GM21619 (cell line): Measurements from ENCODE around the gene PTGIS.

Experiments
- ATAC-seq: cut with Tn5 transposase; IDR thresholded peaks from one replicate; pipeline ENCODE4 v1.9.1; 2021; ENCODE audit not compliant: unreplicated experiment

Gene PTGIS

DNA sequence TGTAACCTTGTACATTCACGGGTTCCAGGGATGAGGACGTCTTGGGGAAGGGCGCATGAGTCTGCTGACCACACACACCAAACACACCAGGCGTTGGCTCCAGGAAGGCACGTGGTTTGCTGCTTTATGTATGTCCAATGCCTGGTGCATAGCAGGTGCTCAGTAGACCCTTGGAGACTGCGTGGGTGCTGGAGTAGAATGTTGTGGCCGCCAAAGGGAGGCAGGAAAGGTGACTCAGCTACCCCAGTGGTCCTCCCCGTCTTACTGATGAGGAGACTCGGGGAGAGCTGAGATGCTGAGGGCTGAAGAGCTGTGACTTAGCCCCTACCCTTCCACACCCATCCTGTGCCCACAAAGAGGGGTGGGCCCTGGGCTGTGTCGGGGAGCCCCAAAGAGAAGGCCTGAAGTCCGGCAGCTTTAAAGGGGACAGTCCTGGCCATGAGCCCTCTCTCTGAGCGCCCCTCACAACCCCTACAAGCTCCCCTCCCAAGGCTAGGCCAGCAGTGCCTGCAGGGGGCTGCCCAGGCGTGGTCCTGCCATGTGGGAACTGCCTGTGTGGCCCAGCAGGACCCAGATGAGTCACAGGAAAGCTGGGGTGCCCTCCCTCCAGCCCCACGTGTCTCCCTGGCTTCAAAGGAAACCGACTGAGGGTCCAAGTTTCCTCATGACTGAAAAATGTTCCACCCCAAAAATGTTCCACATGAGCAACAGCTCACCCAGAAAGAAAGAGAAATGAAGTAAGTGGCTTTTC, 28.0 kb upstream of the PTGIS start:
- no peak for ATAC-seq

GRCh38 chr20:49595346-49595745, 27.4 kb upstream of the PTGIS start:
- no peak for ATAC-seq

DNA sequence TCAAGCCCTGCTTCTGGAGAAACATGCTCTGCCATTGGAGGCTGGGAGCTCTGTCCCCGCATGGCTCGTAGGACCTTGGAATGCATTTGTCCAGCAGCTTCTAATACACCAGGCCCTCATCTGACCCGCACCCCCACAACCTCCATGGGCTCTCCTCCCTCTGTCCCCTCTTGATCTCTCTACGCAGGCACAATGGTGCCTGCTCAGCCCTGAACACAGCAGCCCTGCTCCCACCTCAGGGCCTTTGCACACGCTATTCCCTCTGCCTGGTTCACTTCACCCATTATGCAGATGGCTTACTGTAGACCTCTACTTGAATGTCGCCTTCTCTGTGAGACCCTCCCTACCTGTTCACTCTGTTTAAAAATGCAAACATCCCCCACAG, 27.0 kb upstream of the PTGIS start:
- no peak for ATAC-seq

- ATAC-seq = no peak
These were observed 26.4 kb upstream of the PTGIS start for GRCh38 chr20:49594143-49594930.

DNA sequence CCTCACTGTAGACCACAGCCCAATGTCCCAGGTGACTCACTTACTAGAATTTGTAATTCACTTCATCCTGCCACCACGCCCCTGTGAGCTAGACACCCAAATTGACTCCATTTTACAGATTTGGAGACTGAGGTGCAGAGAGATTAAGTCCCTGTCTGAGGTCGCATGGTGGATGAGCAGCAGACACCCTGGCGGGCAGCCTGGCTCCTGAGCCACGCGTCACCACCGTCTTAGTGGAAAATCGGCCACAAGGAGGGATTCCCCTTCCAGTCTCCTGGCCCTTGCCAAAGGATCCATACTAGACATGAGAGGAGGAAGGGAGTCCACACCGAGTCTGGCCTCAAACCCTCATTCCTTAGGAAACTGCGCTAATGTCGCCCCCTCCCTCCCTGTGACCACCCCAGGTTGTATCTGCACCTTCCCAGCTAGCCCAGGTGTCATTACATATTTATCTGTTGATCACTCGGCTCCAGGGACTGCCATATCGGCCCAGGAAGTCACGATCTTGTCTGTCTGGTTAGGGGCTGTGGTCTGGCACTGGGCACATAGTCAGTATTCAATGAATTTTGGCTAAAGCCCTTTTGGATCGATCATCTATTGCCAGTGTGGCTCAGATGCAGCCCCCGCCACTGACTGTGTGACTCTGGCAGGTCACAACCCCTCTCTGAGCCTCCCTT, 25.7 kb upstream of the PTGIS start:
- ATAC-seq = no peak

GRCh38 chr20:49592120-49592519, 24.2 kb upstream of the PTGIS start:
- no peak for ATAC-seq

GRCh38 chr20:49591217-49591865, 23.4 kb upstream of the PTGIS start:
- no peak for ATAC-seq

GRCh38 chr20:49590163-49591017, 22.5 kb upstream of the PTGIS start:
- no peak for ATAC-seq

DNA sequence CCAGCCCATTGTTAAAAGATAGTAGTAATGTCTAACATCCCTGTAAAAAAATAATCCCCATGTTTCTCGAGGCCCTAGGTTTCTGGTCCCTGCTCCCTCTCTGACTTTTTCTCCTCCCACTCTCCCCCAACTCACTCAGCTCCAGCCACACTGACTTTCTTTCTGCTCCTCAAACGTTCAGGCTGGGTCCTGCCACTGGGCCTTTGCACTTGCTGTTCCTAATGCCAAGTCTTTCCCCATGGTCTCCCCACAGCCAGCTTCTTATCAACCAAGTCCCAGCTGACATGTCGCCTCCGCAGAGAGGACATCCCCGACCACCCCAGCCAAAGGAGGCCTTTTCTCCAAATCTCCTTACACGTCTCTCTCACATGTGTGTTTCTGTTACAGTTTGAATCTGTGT, 21.8 kb upstream of the PTGIS start:
- no peak for ATAC-seq

- ATAC-seq = no peak
These were observed 19.2 kb upstream of the PTGIS start for GRCh38 chr20:49587111-49587570.

GRCh38 chr20:49585585-49586245, 17.8 kb upstream of the PTGIS start:
- ATAC-seq = no peak

DNA sequence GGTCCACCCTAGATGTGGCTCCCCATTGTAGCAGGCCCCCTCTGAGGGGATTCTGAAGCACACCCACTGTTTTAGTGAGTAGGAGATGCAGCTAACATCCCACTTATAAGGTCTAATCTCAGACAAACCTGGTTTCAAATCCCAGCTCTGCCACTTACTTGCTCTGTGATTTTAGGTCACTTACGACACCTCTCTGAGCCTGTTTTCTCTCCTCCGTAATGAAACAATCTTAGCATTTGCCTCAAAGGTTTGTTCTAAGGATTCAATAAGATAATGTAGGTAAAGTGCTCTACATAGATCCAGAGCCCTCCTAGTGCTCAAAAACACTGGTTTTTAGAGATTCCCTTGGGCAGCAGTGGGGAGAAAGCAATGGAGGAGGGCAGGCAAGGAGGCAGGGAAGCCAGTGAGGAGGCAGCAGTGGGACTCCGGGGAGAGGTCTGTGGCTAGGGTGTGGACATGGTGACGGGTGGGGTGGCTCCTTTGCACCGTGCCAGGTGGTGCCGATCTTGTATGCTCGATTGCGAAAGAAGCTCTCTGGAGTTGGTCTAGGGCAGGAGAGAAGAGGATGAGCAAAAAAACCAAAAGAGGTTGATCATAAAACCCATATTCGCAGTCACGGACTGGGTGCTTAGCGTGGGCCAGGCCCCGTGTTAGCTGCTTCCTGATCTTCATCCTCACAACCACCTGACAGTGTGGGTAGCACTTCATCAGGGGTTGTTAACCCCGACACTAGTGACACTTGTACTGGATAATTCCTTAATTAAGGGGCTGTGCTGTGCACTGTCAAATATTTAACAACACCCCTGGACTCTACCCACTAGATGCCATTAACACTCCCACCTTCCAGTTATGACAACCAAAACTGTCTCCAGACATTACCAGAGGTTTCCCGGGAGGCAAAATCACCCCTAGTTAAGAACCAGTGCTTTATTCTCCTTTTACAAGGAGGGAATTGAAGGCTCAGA, 16.8 kb upstream of the PTGIS start:
- ATAC-seq = no peak

DNA sequence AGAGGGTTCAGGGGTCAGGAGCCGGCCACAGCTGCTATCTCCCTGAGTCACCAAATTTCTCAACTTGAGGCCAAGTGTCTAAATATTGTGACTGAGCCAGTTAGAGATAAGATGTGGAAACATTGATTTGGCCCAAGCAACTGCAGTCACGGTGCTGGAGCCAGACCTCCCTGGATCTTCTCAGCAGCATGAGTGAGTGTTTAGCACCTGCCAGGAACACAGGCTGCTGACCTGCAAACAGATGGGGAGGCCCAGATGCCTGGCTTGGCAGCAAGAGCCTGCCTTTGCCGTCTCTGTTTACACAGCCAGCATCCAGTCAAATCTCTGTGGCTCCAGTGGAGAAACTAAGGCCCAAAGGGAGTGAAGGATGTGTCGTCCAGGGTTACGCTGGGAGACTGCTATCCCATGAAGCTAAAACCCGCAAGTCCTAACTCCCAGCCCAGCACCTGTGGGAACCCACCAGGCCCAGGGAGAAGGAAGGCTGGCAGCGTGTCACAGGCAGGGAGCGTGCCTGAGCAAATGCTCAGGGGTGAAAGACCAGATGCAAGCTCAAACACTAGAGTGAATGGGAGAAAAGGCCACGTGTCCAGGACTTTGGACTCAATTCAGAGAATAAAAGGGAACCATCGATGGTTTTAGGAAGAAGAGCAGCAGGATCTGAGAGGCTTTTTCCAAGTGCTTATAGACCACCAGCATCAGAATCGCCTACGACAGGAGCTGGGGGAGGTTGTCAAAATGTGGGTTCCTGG, 15.9 kb upstream of the PTGIS start:
- no peak for ATAC-seq

GRCh38 chr20:49583343-49583668, 15.4 kb upstream of the PTGIS start:
- ATAC-seq = no peak

DNA sequence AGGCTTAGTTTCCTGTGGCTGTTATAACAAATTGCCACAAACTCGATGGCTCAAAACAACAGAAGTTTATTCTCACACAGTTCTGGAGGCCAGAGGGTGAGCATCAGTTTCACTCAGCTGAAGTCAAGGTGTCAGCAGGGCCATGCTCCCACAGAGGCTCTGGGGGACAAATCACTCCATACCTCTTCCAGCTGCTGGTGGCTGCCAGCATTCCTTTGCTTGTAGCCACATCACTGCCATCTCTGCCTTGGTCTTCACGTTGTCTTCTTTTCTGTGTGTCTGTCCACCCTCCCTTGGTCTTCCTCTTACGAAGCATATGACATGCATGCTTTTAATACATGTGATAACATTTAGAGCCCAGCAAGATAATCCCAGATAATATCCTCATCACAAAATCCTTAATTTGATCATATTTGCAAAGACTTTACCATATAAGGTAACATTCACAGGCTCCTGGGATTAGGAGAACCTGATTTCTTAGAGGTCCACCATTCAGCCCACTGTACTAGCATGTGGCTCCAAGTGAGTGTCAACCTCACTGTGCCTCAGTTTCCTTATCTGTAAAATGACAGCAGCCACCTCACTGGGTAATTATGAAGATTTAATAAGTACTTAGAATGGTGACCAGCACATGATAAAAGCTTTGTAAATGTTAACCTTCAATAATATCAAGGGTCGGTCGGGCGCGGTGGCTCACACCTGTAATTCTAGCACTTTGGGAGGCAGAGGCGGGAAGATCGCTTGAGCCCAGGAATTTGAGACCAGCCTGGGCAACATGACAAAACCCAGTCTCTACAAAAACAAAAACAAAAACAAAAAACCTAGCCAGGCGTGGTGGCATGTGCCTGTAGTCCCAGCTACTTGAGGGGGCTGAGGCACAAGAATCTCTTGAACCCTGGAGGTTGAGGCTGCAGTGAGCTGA, 14.7 kb upstream of the PTGIS start:
- no peak for ATAC-seq

GRCh38 chr20:49581482-49581881, 13.5 kb upstream of the PTGIS start:
- ATAC-seq = no peak

DNA sequence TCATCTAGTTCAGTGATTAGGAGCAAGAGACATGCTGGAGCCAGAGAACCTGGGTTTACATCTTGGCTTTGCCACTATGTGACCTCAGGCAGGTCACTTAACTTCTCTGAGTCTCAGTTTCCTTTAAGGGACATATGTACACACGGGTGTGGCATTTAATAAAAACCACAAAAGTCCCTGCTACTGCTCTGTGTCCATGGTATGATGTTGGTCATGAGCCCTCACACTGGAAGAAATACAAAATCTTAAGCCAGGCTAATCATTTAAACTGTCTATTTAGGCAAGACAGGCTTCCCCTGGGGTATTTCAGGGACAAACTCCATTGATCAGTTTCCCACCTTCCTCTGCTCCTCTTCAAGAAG, 12.9 kb upstream of the PTGIS start:
- no peak for ATAC-seq
